NCI-H1694 (cell line): Measurements from ENCODE around the gene PLEKHA4.
"Not testable (repeated sequence)": the region's sequence is repeated elsewhere in the genome, so short reads cannot be mapped to it uniquely, and the experiment has no call there.

Source experiments
- DNase-seq: peaks from one replicate; lab custom pipeline; 2025; lab: John Stamatoyannopoulos, UW

Gene PLEKHA4

DNA sequence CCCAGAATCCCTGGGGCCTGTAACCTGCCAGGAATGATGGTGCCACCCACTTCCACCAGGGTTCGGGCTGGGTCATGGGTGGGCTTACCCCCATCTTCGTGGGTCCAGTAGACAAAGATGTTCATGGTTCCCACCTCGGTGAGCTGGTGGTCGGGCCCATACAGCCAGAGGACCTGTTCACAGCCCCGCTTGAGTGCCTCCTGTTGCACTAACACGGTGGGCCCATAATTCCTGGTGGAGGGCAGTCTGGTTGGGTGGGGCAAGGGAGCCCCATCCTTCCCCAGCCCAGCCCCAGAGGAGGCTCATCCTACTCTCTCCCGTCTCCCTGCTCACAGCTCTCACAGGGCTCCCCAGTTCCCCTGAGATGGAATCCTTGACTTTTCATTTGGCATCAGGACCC lies 71.3 kb downstream of the PLEKHA4 start:
- DNase-seq = no peak

DNA sequence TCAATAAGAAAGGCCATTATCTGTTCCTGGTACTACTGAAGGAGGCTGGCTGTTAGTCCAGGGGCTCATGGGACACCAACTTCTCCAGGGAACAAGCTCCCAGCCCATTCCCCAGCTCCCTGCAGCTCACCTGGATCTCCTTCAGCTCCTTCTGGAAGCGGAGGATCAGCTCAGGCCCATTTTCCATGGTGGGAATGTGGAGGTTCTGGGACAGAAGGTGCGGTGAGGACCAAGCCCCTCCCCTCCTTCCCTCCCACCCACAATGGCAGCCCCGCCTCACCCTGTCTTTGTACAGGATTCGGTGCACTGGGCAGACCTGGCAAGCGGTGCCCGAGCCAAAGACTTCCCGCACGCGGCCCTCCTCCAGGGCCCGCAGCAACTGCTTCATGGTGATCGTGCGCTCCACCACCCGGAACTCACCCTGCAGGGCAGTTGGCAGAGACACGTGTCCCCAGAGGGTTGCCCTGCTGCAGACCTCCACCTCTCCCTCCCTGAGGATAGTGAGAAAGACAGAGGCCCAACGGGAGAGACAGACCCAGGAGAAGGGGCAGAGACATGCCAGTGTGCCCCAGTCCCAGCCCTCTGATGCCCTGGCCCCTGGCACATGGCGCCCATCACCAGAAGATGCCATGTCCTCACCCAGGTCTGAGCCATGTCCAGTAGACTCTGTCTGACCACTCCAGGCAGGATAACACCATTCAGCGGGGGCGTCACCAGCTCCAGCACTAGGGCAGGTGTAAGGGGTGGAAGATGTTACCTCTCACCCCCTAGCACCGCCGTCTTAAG lies 71.9 kb downstream of the PLEKHA4 start:
- no peak for DNase-seq

DNA sequence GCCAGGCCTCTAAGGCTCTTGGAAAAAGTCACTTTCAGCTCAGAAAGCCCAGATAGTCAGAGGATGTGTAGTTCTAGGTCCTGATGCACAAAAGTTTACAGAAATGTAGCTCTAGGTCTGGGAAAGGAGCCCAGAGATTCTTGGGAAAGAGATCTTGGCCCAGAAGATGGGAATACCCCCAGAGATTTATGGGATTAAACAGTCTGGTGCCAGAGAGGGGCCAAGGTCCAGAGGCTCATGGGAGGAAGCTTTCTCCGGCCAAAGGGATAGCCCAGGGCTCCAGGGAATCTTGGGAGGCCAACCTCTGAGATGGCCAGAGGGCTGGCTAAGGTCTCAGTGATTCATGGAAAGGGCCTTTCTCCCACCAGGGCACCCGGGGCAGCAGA lies 72.7 kb downstream of the PLEKHA4 start:
- no peak for DNase-seq

DNA sequence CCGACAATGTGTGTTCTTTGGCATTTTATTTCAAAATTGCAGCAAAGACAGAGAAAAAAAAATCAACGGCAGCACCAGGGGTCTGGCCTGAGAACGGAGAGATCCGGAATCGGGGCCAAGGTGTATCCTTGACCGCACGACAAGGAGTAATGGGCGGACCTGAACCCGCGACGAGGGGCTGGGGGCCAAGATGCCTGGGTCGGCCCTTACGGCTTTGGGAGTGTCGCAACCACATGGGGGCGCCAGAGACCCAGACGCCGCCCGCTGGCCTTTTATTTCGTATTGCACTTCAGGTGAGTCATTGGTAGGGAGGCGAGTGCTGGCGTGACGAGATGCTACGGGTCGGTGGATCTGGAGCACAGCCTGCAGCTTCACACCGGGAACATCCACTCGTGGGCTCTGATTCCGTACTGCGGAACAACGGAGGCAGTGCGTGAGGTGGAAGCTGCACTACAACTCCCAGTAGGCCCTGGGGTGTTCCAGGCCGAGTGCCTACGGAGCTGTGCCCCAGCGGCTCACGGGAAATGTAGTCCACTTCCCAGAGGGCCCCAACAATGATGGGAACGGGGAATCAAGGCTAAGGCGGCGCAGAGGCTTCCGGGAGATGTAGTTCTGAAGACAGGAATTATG lies 73.2 kb downstream of the PLEKHA4 start:
- peak; percentile 95 for DNase-seq

DNA sequence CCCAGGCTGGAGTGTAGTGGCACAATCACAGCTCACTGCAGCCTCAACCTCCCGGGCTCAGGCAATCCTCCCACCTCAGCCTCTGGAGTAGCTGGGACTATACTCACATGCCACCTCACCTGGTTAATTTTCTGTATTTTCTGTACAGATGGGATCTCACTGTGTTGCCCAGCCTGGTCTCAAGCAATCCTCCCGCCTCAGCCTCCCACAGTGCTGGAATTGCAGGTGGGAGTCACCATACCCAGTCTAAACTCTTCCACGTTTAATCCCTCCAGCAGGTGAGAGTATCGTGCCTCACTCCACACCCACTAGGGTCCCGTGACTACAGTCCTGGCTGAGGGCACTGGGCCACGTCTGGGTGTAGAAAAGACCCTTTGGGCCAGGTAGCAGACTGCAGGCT lies 74.1 kb downstream of the PLEKHA4 start:
- DNase-seq = no peak

DNA sequence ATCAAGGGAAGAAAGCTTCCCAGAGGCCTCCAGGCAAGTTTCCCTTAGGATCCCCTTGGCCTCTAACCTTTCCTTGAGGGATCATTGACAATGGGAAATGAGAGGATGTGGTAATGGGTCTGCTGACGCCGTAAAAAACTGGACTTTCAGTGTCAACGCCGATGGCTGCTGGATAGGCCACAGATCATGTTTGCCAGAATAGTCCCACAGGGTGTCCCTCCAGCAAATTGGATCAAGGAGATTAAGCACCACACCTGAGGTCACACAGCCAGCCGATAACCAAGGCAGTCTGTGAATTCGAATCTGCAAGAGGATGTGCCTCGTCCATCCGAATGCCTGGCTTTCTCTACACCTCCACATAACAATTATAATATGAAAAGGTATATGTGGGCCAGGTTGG lies 75.1 kb downstream of the PLEKHA4 start:
- no peak for DNase-seq

DNA sequence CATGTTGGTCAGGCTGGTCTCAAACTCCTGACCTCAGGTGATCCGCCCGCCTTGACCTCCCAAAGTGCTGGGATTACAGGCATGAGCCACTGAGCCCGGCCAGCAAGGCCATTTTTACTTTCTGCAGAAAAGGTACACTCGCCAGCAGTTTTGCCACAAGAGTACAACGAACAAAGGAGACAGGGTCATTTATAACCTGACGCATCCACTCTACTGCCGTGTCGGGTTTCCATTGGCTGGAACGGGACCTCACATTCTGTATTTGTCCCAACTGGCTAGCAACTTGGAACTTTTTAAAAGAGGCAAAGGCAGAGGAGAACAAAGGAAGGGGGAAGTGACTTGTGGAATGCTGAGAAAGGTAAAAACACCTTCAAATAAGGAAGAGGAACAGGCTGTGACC lies 81.1 kb downstream of the PLEKHA4 start:
- DNase-seq = not testable (repeated sequence)
